Measurements from ENCODE around the gene TMEM255A.
"Not testable (repeated sequence)": the region's sequence is repeated elsewhere in the genome, so short reads cannot be mapped to it uniquely, and the experiment has no call there.

Gene TMEM255A

GRCh38 chrX:120310861-120311726 lies at the start of gene TMEM255A:
Gene TMEM255A (minus strand): TSS chrX:120311461. CDS start chrX:120311309, 152 bp downstream.
- no peak for DNase-seq (ENCODE audit: low read depth)
- H3K4me3 ChIP-seq (ENCODE audit: low read depth, low read length): peak within 1 kb of the TSS; percentile 44
- no peak for TF ChIP-seq CTCF (conservative IDR thresholded peaks at IDR 0.05; ENCODE audit: low read depth, low read length)

- no peak overlapping the region for H3K4me3 ChIP-seq (ENCODE audit: low read depth, low read length)
- no peak for DNase-seq (ENCODE audit: low read depth)
- TF ChIP-seq CTCF (conservative IDR thresholded peaks at IDR 0.05; ENCODE audit: low read depth, low read length): no peak
Observed at GRCh38 chrX:120358737-120359456, 47.6 kb upstream of the TMEM255A start.

- TF ChIP-seq CTCF (conservative IDR thresholded peaks at IDR 0.05; ENCODE audit: low read depth, low read length): no peak
- DNase-seq (ENCODE audit: low read depth): no peak
Observed at GRCh38 chrX:120357186-120357585, 45.9 kb upstream of the TMEM255A start.

GRCh38 chrX:120356084-120356483 lies 44.8 kb upstream of the TMEM255A start:
- no peak overlapping the region for H3K4me3 ChIP-seq (ENCODE audit: low read depth, low read length)
- DNase-seq (ENCODE audit: low read depth): no peak
- no peak for TF ChIP-seq CTCF (conservative IDR thresholded peaks at IDR 0.05; ENCODE audit: low read depth, low read length)

More at GRCh38 chrX:120357186-120357585, 45.9 kb upstream of the TMEM255A start:
- no peak overlapping the region for H3K4me3 ChIP-seq (ENCODE audit: low read depth, low read length)

GRCh38 chrX:120350450-120351138 lies 39.3 kb upstream of the TMEM255A start:
- no peak overlapping the region for H3K4me3 ChIP-seq (ENCODE audit: low read depth, low read length)
- no peak for TF ChIP-seq CTCF (conservative IDR thresholded peaks at IDR 0.05; ENCODE audit: low read depth, low read length)
- no peak for DNase-seq (ENCODE audit: low read depth)

- not testable (repeated sequence) for H3K4me3 ChIP-seq (ENCODE audit: low read depth, low read length); DNase-seq (ENCODE audit: low read depth)
Observed at GRCh38 chrX:120344566-120344965, 33.3 kb upstream of the TMEM255A start.

GRCh38 chrX:120336899-120337298 lies 25.6 kb upstream of the TMEM255A start:
- H3K4me3 ChIP-seq (ENCODE audit: low read depth, low read length): no peak overlapping the region
- no peak for DNase-seq (ENCODE audit: low read depth)
- no peak for TF ChIP-seq CTCF (conservative IDR thresholded peaks at IDR 0.05; ENCODE audit: low read depth, low read length)

Measured in choroid plexus epithelial cell (primary cell).